ENCODE data around the gene TBC1D9B. TPM values are rescaled to one million over a fixed set of nuclear protein-coding genes. Genes with fewer than 3 reads are reported as not detected.
A peak's percentile ranks its signal among the peaks of the same experiment; 100 is the strongest.

The TBC1D9B gene
- total and polyA plus RNA-seq, 2 of the 13 experiments (the other 11 are each of a cell fraction or from before 2014, with no cell fraction given): 35.0 to 50.0 TPM

DNA sequence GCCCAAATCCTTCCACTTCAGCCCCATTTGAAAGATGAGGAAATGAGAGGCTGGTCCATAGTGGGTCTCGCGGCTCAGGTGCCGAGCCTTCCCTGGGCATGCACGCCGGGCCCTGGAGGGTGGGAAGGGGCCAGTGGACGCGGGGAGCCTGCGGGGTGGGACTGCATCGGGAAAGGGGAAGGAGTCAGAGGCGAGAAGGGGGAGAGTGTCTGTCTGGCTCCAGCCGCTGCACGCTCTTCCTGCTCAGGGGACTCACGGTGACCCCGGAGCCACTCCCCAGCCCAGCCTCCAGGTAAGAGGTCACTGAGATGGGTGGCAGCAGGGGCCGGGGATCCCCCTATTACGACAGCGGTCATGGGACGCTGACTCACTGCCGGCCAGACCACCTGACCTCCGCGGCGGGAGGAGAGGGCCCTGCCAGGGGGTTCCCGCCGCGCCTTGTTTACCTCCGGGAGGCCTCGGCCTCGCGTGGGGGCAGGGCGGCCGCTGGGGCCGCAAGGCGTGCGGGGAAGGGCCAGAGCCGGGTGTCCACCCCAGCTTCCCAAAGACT, 88.9 kb downstream of the TBC1D9B start (continued):
- TF ChIP-seq, protein P1, sequence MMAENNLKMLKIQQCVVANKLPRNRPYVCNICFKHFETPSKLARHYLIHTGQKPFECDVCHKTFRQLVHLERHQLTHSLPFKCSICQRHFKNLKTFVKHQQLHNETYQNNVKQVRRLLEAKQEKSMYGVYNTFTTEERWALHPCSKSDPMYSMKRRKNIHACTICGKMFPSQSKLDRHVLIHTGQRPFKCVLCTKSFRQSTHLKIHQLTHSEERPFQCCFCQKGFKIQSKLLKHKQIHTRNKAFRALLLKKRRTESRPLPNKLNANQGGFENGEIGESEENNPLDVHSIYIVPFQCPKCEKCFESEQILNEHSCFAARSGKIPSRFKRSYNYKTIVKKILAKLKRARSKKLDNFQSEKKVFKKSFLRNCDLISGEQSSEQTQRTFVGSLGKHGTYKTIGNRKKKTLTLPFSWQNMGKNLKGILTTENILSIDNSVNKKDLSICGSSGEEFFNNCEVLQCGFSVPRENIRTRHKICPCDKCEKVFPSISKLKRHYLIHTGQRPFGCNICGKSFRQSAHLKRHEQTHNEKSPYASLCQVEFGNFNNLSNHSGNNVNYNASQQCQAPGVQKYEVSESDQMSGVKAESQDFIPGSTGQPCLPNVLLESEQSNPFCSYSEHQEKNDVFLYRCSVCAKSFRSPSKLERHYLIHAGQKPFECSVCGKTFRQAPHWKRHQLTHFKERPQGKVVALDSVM (CRISPR knock-in tag; IDR thresholded peaks at IDR 0.05): peak; percentile 91
- TF ChIP-seq ZNF335 (CRISPR knock-in tag; IDR thresholded peaks at IDR 0.05) (peak; percentile 44; the same call in 1 of the 2 replicates), PLSCR1 (CRISPR knock-in tag; IDR thresholded peaks at IDR 0.05; ENCODE audit: borderline replicate concordance) (no peak; the same call in 1 of the 2 replicates), CHCHD3 (CRISPR knock-in tag; IDR thresholded peaks at IDR 0.05) (no peak), KLF13 (CRISPR knock-in tag; IDR thresholded peaks at IDR 0.05) (no peak), MIXL1 (CRISPR knock-in tag; IDR thresholded peaks at IDR 0.05) (peak; percentile 32), ZNF879 (CRISPR knock-in tag; IDR thresholded peaks at IDR 0.05) (no peak), SP140L (CRISPR knock-in tag; IDR thresholded peaks at IDR 0.05; ENCODE audit: borderline replicate concordance) (no peak), ZNF230 (CRISPR knock-in tag; IDR thresholded peaks at IDR 0.05) (0 out of 2 replicates have a peak, but pooled peaks have one; percentile 29), ELK4 (CRISPR knock-in tag; IDR thresholded peaks at IDR 0.05; ENCODE audit: borderline replicate concordance) (no peak), ZNF414 (CRISPR knock-in tag; IDR thresholded peaks at IDR 0.05) (peak; percentile 95)
- TF ChIP-seq, protein P2, sequence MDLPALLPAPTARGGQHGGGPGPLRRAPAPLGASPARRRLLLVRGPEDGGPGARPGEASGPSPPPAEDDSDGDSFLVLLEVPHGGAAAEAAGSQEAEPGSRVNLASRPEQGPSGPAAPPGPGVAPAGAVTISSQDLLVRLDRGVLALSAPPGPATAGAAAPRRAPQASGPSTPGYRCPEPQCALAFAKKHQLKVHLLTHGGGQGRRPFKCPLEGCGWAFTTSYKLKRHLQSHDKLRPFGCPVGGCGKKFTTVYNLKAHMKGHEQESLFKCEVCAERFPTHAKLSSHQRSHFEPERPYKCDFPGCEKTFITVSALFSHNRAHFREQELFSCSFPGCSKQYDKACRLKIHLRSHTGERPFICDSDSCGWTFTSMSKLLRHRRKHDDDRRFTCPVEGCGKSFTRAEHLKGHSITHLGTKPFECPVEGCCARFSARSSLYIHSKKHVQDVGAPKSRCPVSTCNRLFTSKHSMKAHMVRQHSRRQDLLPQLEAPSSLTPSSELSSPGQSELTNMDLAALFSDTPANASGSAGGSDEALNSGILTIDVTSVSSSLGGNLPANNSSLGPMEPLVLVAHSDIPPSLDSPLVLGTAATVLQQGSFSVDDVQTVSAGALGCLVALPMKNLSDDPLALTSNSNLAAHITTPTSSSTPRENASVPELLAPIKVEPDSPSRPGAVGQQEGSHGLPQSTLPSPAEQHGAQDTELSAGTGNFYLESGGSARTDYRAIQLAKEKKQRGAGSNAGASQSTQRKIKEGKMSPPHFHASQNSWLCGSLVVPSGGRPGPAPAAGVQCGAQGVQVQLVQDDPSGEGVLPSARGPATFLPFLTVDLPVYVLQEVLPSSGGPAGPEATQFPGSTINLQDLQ (CRISPR knock-in tag; IDR thresholded peaks at IDR 0.05): peak; percentile 78; the same call in 1 of the 2 replicates
- TF ChIP-seq, protein P3, sequence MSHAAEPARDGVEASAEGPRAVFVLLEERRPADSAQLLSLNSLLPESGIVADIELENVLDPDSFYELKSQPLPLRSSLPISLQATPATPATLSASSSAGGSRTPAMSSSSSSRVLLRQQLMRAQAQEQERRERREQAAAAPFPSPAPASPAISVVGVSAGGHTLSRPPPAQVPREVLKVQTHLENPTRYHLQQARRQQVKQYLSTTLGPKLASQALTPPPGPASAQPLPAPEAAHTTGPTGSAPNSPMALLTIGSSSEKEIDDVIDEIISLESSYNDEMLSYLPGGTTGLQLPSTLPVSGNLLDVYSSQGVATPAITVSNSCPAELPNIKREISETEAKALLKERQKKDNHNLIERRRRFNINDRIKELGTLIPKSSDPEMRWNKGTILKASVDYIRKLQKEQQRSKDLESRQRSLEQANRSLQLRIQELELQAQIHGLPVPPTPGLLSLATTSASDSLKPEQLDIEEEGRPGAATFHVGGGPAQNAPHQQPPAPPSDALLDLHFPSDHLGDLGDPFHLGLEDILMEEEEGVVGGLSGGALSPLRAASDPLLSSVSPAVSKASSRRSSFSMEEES (CRISPR knock-in tag; IDR thresholded peaks at IDR 0.05): peak; percentile 100
- TF ChIP-seq, protein P4, sequence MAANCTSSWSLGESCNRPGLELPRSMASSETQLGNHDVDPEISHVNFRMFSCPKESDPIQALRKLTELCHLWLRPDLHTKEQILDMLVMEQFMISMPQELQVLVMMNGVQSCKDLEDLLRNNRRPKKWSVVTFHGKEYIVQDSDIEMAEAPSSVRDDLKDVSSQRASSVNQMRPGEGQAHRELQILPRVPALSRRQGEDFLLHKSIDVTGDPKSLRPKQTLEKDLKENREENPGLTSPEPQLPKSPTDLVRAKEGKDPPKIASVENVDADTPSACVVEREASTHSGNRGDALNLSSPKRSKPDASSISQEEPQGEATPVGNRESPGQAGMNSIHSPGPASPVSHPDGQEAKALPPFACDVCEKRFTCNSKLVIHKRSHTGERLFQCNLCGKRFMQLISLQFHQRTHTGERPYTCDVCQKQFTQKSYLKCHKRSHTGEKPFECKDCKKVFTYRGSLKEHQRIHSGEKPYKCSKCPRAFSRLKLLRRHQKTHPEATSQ (CRISPR knock-in tag; IDR thresholded peaks at IDR 0.05; ENCODE audit: borderline replicate concordance): peak; percentile 57; the same call in 1 of the 2 replicates
- TF ChIP-seq, protein P5, sequence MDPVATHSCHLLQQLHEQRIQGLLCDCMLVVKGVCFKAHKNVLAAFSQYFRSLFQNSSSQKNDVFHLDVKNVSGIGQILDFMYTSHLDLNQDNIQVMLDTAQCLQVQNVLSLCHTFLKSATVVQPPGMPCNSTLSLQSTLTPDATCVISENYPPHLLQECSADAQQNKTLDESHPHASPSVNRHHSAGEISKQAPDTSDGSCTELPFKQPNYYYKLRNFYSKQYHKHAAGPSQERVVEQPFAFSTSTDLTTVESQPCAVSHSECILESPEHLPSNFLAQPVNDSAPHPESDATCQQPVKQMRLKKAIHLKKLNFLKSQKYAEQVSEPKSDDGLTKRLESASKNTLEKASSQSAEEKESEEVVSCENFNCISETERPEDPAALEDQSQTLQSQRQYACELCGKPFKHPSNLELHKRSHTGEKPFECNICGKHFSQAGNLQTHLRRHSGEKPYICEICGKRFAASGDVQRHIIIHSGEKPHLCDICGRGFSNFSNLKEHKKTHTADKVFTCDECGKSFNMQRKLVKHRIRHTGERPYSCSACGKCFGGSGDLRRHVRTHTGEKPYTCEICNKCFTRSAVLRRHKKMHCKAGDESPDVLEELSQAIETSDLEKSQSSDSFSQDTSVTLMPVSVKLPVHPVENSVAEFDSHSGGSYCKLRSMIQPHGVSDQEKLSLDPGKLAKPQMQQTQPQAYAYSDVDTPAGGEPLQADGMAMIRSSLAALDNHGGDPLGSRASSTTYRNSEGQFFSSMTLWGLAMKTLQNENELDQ (CRISPR knock-in tag; IDR thresholded peaks at IDR 0.05; ENCODE audit: borderline replicate concordance): 0 out of 2 replicates have a peak, but pooled peaks have one; percentile 46

Data from HepG2 (cell line).